IMR-90 (cell line): ENCODE results near the gene MGAT5. TPM values are rescaled to one million over a fixed set of nuclear protein-coding genes. Genes with fewer than 3 reads are reported as not detected.

ENCODE experiments used
- ATAC-seq: fragments of 200-7000 bp; cut with Tn5 transposase; 2 replicates; pipeline ENCODE4 v1.9.1; 2020; ENCODE audit warnings: low read depth, mild to moderate bottlenecking, moderate library complexity
- BruUV-seq: library from RNA; stranded (reverse); fragments of 400-500 nt; replicated peaks from 2 replicates; lab custom pipeline; 2021; lab: Mats Ljungman, UMichigan
- CTCF ChIA-PET: fragments of 300-600 bp; formaldehyde crosslinking; extraction: SDS; loops from one replicate; lab custom pipeline; 2021; ENCODE audit warnings: antibody characterized with exemption; lab: Yijun Ruan, JAX
- POLR2A ChIA-PET: fragments of 300-600 bp; sonication (Branson Sonifier 250); formaldehyde crosslinking; loops from one replicate; lab custom pipeline; 2022; ENCODE audit warnings: antibody characterized with exemption; ENCODE audit not compliant: unreplicated experiment; lab: Charles Lee
- DNase-seq: peaks from one replicate; pipeline ENCODE4 v3.0.0; 2013
- H2AFZ ChIP-seq: replicated peaks from 2 replicates; pipeline ENCODE3; 2013; ENCODE audit warnings: low read length, mild to moderate bottlenecking; ENCODE audit not compliant: poor library complexity
- H2AK5ac ChIP-seq: 2 replicates; pipeline ENCODE4 v1.6.1; 2013; ENCODE audit warnings: low read depth, low read length, inconsistent platforms
- H2AK9ac ChIP-seq: replicated peaks from 2 replicates; pipeline ENCODE3; 2013; ENCODE audit warnings: mild to moderate bottlenecking, low read depth, low read length, moderate library complexity; ENCODE audit not compliant: poor library complexity
- H2BK120ac ChIP-seq: 2 replicates; pipeline ENCODE4 v1.6.1; 2013; ENCODE audit warnings: low read depth, low read length, inconsistent platforms
- H2BK15ac ChIP-seq: 3 replicates; pipeline ENCODE4 v1.6.1; 2013; ENCODE audit warnings: low read depth, low read length, inconsistent platforms
- H2BK20ac ChIP-seq: 2 replicates; pipeline ENCODE4 v1.6.1; 2013; ENCODE audit warnings: low read depth, mild to moderate bottlenecking, inconsistent platforms, low read length, moderate library complexity
- H2BK5ac ChIP-seq: 2 replicates; pipeline ENCODE4 v1.6.1; 2013; ENCODE audit warnings: mild to moderate bottlenecking, low read depth, low read length, inconsistent platforms; ENCODE audit not compliant: poor library complexity, severe bottlenecking
- H3K14ac ChIP-seq: replicated peaks from 2 replicates; pipeline ENCODE4 v1.6.1; 2013; ENCODE audit warnings: low read depth, low read length, inconsistent platforms
- H3K18ac ChIP-seq: 2 replicates; pipeline ENCODE4 v1.6.1; 2013; ENCODE audit warnings: low read depth, low read length, control low read depth
- H3K23ac ChIP-seq: 2 replicates; pipeline ENCODE4 v1.6.1; 2013; ENCODE audit warnings: low read depth, low read length, inconsistent platforms
- H3K27ac ChIP-seq: 2 replicates; pipeline ENCODE4 v1.5.1; 2013; ENCODE audit warnings: mild to moderate bottlenecking, control low read depth, low read length; ENCODE audit not compliant: insufficient read depth
- H3K27me3 ChIP-seq: 2 replicates; pipeline ENCODE4 v1.6.1; 2013; ENCODE audit warnings: low read length; ENCODE audit not compliant: control insufficient read depth, insufficient read depth
- H3K36me3 ChIP-seq: 2 replicates; pipeline ENCODE4 v1.6.1; 2013; ENCODE audit warnings: low read length, mixed read lengths; ENCODE audit not compliant: control insufficient read depth, insufficient read depth
- H3K4ac ChIP-seq: 2 replicates; pipeline ENCODE4 v1.6.1; 2013; ENCODE audit warnings: low read depth, low read length, inconsistent platforms
- H3K4me1 ChIP-seq: 2 replicates; pipeline ENCODE4 v1.6.1; 2013; ENCODE audit warnings: low read length, mixed read lengths; ENCODE audit not compliant: control insufficient read depth, insufficient read depth
- H3K4me2 ChIP-seq: 2 replicates; pipeline ENCODE4 v1.6.1; 2013; ENCODE audit warnings: low read depth, mild to moderate bottlenecking, control low read depth, low read length, moderate library complexity
- H3K4me3 ChIP-seq: 2 replicates; pipeline ENCODE4 v1.5.1; 2013; ENCODE audit warnings: low read depth, mild to moderate bottlenecking, control low read depth, low read length, moderate library complexity; ENCODE audit not compliant: insufficient read depth
- H3K56ac ChIP-seq: 2 replicates; pipeline ENCODE4 v1.6.1; 2013; ENCODE audit warnings: low read length, inconsistent platforms; ENCODE audit not compliant: insufficient read depth; ENCODE audit errors: extremely low read depth
- H3K79me1 ChIP-seq, 2 experiments: 2 replicates each; pipeline ENCODE4 v1.6.1; 2013; ENCODE audit warnings: low read length in 2 of 2, inconsistent platforms in 1 of 2, low read depth in 1 of 2
- H3K9ac ChIP-seq: 2 replicates; pipeline ENCODE4 v1.6.1; 2013; ENCODE audit warnings: low read depth, low read length, control low read depth
- H3K9me1 ChIP-seq: 2 replicates; pipeline ENCODE4 v1.6.1; 2013; ENCODE audit warnings: low read length, inconsistent platforms; ENCODE audit not compliant: insufficient read depth
- H3K9me3 ChIP-seq: 2 replicates; pipeline ENCODE4 v1.6.1; 2013; ENCODE audit warnings: low read length; ENCODE audit not compliant: control insufficient read depth, insufficient read depth
- H4K20me1 ChIP-seq: 2 replicates; pipeline ENCODE4 v1.6.1; 2013; ENCODE audit warnings: low read length, inconsistent platforms; ENCODE audit not compliant: insufficient read depth
- H4K5ac ChIP-seq: 2 replicates; pipeline ENCODE4 v1.6.1; 2013; ENCODE audit warnings: mild to moderate bottlenecking, low read depth, low read length, control low read depth
- H4K8ac ChIP-seq, 2 experiments: 2 replicates each; pipeline ENCODE4 v1.6.1; 2013; ENCODE audit warnings: low read depth in 2 of 2, low read length in 2 of 2, control low read depth in 1 of 2, inconsistent platforms in 1 of 2
- H4K91ac ChIP-seq: 2 replicates; pipeline ENCODE4 v1.6.1; 2013; ENCODE audit warnings: low read depth, low read length, inconsistent platforms; ENCODE audit not compliant: insufficient read depth
- BHLHE40 ChIP-seq: fragments of 150-350 bp; IDR thresholded peaks from 2 replicates; pipeline ENCODE4 v1.6.1; 2016; ENCODE audit warnings: mild to moderate bottlenecking, low read depth, low read length
- CEBPB ChIP-seq: IDR thresholded peaks from 2 replicates; pipeline ENCODE4 v1.6.1; 2012; ENCODE audit warnings: low read depth, low read length, improper control_type of control experiment
- CHD1 ChIP-seq: IDR thresholded peaks from 2 replicates; pipeline ENCODE4 v1.6.1; 2012; ENCODE audit warnings: low read depth, low read length, improper control_type of control experiment
- ELK1 ChIP-seq: fragments of 150-350 bp; IDR thresholded peaks from 2 replicates; pipeline ENCODE4 v1.6.1; 2016; ENCODE audit warnings: low read depth, mild to moderate bottlenecking, low read length, moderate library complexity, borderline replicate concordance
- MAFK ChIP-seq: IDR thresholded peaks from 2 replicates; pipeline ENCODE4 v1.6.1; 2012; ENCODE audit warnings: low read depth, low read length, improper control_type of control experiment
- MAZ ChIP-seq: IDR thresholded peaks from 2 replicates; pipeline ENCODE4 v1.6.1; 2012; ENCODE audit warnings: low read depth, mild to moderate bottlenecking, low read length, improper control_type of control experiment, moderate library complexity, borderline replicate concordance
- MXI1 ChIP-seq: IDR thresholded peaks from 2 replicates; pipeline ENCODE4 v1.6.1; 2012; ENCODE audit warnings: low read depth, mild to moderate bottlenecking, low read length, moderate library complexity, borderline replicate concordance
- NFE2L2 ChIP-seq: fragments of 150-350 bp; IDR thresholded peaks from 2 replicates; pipeline ENCODE4 v1.6.1; 2016; ENCODE audit warnings: low read depth, mild to moderate bottlenecking, low read length
- RAD21 ChIP-seq: IDR thresholded peaks from 2 replicates; pipeline ENCODE4 v1.6.1; 2012; ENCODE audit warnings: low read length, improper control_type of control experiment
- RCOR1 ChIP-seq: IDR thresholded peaks from 2 replicates; pipeline ENCODE4 v1.6.1; 2012; ENCODE audit warnings: mild to moderate bottlenecking, low read length, improper control_type of control experiment; ENCODE audit not compliant: insufficient replicate concordance
- RFX5 ChIP-seq: IDR thresholded peaks from 2 replicates; pipeline ENCODE4 v1.8.0; 2012; ENCODE audit warnings: low read depth, mild to moderate bottlenecking, low read length, moderate library complexity
- WGBS, 2 experiments: methylation state at CpG; one replicate each; pipeline versions ENCODE4 v1.1.5 to v1.1.7; 2013; ENCODE audit warnings: missing lambda C conversion rate in 2 of 2; ENCODE audit not compliant: insufficient read length in 1 of 2; ENCODE audit errors: extremely low coverage in 2 of 2; 5-methylcytosine and 5-hydroxymethylcytosine counted together
- dilution Hi-C: fragments of 300-500 bp; cut with HindIII; formaldehyde crosslinking; loops from one replicate; pipeline ENCODE4 v1.14.3; 2018; ENCODE audit warnings: low sequenced_read_pairs; ENCODE audit not compliant: unreplicated experiment
- in situ Hi-C: fragments of 300-500 bp; cut with MboI; formaldehyde crosslinking; loops from 3 replicates; pipeline ENCODE4 v1.14.3; 2019; ENCODE audit warnings: low sequenced_read_pairs, inconsistent platforms, mixed read lengths
- intact Hi-C: fragments of 100-400 bp; cut with micrococcal nuclease; formaldehyde crosslinking; loops from 2 replicates; pipeline ENCODE4 v1.10.0; 2022
- polyA plus RNA-seq, 3 experiments: library from polyadenylated mRNA; depleted of rRNA; stranded (reverse); fragments of >200 nt; gene quantifications; 2 replicates each; pipeline ENCODE4 v1.2.3, GENCODE V29; 2012; ENCODE audit warnings: low replicate concordance in 1 of 3
- total RNA-seq: library from RNA; depleted of rRNA; stranded (reverse); fragments of >200 nt; gene quantifications from 2 replicates; pipeline ENCODE4 v1.2.3, GENCODE V29; 2012

MGAT5 gene
- total and polyA plus RNA-seq, 2 of the 4 experiments (the other 2 are of a cell fraction) = 22.9 to 59.9 TPM

DNA sequence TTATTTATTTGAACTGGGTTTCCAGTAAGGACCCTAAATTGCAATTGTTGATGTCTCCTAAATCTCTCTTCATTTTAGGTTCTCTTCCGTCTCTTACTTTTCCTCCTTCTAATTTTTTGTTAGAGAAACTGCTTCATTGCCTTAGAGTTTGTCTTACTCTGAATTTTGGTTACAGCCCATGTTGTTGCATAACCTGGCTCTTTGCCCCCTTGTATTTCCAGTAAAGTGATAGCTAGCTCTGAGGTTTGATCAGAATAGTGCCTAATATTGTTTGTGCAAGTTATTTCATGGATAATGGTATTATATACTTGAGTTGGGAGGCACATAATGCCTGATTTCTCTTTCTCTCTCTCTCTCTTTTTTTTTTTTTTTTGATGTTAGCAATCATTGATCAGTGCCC lies 71.8 kb downstream of the MGAT5 start:
- Histone ChIP-seq H3K56ac (no peak overlapping the region), H3K36me3 (peaks cover 5% of the 10 kb centered on the region; the same call in 1 of the 2 replicates), H4K8ac (no peak overlapping the region), H4K91ac (no peak overlapping the region), H2AFZ (no peak overlapping the region), H3K27me3 (no peaks in the 10 kb centered on the region), H3K79me1 (peaks cover 23 to 47% of the 10 kb centered on the region in 2 experiments; a peak in 3 of 4 replicates), H4K5ac (no peak overlapping the region), H3K4me3 (no peak overlapping the region), H2BK120ac (no peak overlapping the region), H2BK15ac (no peak overlapping the region), H4K20me1 (no peaks in the 10 kb centered on the region; the same call in 1 of the 2 replicates), H3K27ac (no peak overlapping the region), H2AK9ac (no peak overlapping the region), H3K4ac (no peak overlapping the region), H3K9me3 (0 out of 2 replicates have a peak, but pooled peaks cover 2% of the 10 kb centered on the region), H3K14ac (no peak overlapping the region), H2BK5ac (no peak overlapping the region), H2AK5ac (no peak overlapping the region), H3K4me2 (no peak overlapping the region), H3K18ac (no peak overlapping the region), H3K23ac (no peak overlapping the region), H3K4me1 (no peaks in the 10 kb centered on the region), H3K9me1 (no peaks in the 10 kb centered on the region; the same call in 1 of the 2 replicates), H3K9ac (no peak overlapping the region), H2BK20ac (no peak overlapping the region)
- BruUV-seq = no TSS peak
- no peak for TF ChIP-seq BHLHE40
- TF ChIP-seq RFX5 = no peak
- no peak for TF ChIP-seq MXI1
- no peak for TF ChIP-seq MAZ
- TF ChIP-seq RAD21 = no peak
- no peak for TF ChIP-seq CHD1
- TF ChIP-seq RCOR1 = no peak
- no peak for TF ChIP-seq ELK1
- no peak for TF ChIP-seq MAFK
- TF ChIP-seq NFE2L2 = no peak
- TF ChIP-seq CEBPB = no peak
- DNase-seq (no peak), ATAC-seq (no peak)
- intact Hi-C loops (no loop called here), in situ Hi-C loops (no loop called here), dilution Hi-C loops (no loop called here)
- no CpG with 5 or more reads among the region's 1 CpG for WGBS, 2 experiments
- POLR2A ChIA-PET = no interaction called here
- CTCF ChIA-PET = no interaction called here
